GM19397 (cell line): ENCODE measurements around the gene FA2H.

ENCODE experiments used
- ATAC-seq: cut with Tn5 transposase; IDR thresholded peaks from one replicate; pipeline ENCODE4 v1.9.1; 2021; ENCODE audit warnings: mild to moderate bottlenecking, moderate library complexity; ENCODE audit not compliant: unreplicated experiment

FA2H gene

DNA sequence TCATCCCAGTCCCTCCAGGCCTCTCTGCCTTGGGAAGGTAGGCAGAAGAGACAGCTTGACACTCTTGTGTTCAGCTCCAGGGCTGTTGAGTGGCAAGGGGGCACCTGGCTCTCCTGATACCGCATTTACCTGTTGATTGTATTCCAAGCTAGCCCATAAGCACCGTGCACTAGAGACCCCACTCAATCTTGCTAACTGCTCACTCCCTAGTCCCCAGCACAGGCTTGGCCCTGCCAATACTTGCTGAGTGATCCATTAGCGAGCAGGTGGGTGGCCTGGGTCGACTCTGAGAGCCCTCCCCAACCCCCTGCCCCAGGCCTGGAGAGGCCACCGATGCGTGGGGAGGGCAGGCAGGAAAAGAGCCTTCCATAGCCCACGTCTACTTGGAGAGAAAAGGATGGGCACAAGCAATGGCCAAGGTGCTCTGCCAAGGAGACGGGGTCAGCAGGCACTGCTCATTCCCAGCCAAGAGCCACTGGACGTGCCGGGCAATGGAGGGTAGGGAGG is 29.5 kb downstream of the FA2H start:
- no peak for ATAC-seq

DNA sequence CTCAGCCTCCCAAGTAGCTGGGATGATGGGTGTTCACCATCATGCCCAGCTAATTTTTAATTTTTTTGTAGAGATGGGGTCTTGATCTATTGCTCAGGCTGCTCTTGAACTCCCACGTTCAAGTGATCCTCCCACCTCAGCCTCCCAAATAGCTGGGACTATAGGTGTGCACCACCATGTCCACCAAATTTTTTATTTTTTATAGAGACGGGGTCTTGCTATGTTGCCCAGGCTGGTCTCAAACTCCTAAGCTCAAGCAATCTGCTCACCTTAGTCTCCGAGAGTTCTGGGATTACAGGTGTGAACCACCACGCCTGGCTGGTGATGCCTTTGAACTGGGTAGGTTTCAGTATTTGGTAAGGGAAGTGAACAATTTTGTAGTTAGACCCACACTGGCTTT is 30.1 kb downstream of the FA2H start:
- ATAC-seq: no peak

DNA sequence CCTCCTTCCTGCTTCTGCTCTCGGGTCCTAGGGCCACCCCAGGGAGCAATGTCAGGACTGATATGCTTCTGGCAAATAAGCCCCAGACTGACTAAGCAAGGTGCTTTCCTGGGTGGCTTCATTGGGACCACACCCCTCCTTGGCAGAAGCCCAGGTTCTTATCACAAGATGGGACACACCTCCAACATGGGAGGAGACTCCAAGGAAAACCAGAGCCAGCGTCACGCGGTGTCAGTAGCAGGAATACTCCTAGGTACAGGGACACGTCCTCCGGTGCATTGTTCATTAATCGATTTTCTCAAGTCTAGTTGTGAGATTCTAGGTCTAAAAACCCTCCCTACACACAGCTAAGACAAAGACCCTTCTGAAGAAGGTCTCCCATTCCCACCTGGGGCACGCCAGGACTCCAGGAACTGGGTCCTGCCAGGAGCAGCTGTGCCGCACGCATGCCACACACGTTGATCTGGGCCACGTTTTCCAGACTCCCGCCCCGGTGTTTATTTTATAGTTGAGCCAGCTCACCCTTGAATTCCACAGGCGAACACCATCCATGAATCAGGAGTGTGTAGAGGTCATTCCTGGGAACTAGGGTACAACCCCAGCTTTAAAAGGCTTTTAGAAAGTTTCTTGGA is 30.8 kb downstream of the FA2H start:
- no peak for ATAC-seq

DNA sequence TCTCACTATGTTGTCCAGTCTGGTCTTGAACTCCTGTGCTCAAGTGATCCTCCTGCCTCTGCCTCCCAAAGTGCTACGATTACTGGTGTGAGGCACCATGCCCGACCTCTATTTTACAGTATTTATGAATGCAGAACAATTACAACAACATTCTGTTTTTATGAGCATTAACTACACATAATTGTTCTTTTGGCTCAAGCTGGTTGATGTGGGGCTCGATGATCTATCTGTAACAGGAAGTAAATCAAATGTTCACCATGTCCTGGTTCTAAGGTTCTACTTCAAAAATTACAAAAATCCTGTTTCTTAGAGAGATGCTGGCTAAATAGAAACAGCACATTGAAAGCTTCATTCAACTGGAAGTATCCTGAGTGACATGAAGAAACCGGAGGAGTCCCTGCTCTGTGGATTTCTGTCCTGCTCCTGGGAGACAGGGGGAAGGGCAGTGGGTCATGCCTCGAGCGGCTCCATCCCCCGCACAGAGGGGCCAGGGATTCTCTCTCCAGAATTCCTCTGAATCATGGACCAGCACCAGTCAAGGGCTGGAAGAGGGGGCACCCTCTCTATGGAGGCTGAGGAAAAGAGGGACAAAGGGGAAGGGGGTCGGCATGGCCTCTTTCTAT is 31.5 kb downstream of the FA2H start:
- ATAC-seq: no peak

DNA sequence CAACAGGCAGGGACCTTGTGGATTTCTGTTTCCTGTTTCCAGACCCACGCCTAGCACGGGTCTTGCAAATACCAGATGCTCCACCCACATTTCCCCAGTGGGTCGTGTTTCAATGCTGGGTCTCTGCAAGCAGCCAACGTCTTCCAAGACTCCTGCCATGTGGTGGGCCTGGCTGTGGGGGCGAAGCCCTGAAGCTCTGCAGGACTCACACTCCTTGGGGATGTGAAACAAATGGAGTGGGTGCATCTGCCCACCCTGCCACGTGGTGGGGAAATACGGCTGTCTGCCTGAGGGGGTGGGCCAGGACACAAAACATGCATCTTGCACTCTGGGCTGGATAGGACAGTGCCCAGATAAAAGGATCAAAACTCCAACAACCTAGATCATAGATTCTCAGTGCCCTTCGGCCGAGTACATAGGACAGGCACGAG is 32.6 kb downstream of the FA2H start:
- ATAC-seq: no peak

DNA sequence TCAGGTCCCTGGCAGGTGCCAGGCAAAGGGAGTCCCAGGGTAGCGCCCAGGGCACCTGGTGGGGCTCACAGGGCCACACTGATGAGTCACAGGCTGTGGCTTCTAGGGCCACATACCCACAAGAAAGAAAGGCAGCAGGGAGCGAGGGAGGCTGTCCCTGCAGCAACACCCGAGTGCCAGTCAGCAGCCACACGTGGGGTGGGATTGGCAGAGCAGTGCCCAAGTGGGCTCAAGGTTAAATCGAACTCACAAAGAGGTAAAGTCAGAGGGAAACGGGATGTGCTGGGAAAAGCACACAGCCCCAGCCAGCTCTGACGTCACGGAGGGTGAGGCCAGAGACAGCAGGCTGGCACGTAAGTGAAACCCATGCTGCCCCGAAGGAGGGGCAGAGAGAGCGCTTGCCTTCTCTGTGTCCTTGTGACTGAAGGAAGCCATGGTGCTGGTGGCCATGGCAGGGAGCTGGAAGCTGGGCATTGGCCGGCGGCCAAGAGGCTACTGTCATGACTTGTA is 33.8 kb downstream of the FA2H start:
- no peak for ATAC-seq

DNA sequence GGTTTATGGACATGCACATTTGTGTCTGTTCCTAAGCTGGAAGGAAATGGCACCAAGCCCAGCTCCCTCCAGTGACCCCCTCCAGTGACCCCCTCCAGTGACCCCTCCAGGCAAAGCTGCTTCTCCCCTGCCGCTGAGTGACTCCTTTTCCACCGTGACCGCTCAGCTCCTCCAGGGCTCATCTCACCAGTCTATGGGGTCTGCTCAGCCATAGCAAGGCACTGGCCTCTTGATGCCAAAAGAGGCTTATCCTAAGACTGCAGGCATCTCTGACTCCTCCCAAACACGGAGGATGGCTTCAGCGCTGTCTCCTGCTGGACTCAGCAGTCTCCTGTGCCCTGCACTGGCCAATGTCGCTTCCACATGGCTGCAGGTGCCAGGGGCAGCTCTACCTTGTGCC is 35.3 kb downstream of the FA2H start:
- ATAC-seq: no peak

DNA sequence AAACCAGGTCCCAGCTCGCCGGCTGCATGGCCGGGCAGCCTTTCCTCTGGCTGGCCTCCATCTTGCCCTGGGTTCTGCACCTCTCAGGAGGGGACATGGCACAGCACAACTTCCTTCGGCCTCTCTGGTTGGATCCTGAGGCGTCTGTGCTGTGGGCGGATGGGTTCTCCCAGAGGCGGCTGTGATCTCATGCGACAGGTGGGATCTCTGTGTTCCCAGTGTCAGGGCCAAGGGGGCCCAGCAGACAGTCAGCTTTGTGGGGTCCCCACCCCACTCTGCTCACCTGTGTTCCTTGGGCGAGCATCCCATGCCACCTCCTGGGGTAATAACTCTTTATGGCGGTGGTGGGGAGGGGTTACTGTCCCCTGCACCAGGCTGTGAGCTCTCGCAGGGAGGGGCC is 35.8 kb downstream of the FA2H start:
- no peak for ATAC-seq

DNA sequence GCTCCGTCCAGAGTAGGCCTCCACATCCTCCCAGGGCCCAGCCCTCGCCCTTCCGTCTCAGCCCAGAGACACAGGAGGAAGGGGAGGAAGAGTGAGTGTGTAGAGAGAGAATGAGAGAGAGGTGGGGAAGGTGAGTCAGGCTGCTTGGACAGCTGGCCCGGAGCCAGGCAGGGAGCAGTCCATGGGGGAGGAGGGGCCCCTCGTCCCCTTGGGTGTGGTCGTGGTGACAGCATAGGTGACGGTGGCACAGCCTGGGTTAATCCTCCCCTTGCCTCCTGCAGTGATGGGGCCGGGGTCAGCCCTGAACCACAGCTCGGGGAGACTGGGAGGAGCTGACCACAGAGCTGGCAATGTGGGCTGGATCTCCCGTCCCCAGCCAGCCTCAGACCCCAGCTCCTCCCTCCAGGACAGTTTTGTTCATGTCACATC is 36.5 kb downstream of the FA2H start:
- ATAC-seq: no peak

DNA sequence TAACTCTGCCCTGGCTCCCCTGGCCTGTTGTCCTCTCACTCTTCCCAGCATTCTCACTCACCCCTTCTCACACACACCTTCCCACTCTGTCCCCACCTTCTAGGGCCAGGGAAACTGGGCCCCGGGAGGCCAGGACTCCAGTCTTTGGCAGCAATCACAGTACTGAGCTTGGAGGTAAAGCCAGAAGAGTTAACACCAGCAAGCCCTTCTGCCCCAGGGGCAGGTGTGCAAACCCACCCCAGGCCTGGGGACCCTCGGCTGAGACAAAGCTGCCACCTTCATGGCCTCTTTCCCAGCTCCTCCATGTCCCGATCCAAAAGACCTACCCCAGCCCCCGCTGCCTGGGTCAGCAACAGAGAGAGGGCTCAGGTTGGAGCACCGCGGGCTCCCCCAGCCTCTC is 37.1 kb downstream of the FA2H start:
- no peak for ATAC-seq

DNA sequence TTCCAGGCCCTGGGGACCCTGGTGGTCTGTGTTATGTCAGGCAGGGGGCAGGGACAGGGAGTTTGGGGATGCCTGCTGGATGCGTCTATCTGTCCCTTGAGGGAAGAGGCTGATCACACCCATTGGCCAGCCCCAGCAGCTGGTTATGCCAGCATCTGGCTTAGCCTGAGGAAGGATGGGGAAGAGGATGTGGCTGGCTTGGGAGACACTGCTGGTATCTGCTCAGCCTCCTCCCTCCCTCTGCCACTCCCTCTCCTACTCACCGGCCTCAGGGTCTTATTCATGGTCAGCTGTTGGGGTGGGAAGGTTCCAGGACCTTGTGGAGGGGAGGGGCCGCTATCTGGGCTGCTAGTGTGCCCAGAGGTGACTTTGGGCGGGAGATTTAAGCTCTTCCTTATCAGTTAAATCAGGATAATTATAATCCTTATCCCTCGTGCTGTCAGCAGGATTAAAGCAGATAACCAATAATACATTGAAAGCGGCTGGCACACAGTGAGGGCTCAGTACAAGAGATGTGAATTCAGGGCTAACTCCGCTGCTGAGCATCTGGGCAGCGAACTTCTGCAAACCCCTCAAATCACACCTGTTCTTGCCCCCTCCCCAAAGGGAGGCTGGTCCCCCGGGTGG is 38.0 kb downstream of the FA2H start:
- ATAC-seq: no peak

DNA sequence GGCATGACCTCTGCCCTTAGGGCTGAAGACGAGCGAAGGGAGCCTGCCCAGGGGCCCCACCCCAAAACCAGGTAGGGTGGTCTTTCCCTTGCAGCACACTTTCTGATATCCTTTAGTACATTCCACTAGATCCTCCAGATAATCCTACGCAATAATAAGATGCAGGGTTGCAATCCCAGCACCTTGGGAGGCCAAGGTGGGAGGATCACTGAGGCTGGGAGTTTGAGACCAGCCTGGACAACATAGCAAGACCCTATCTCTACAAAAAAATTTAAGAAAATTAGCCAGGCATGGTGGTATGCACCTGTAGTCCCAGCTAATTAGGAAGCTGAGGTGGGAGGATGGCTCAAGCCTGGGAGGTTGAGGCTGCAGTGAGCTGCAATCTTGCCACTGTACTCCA is 39.1 kb downstream of the FA2H start:
- no peak for ATAC-seq

DNA sequence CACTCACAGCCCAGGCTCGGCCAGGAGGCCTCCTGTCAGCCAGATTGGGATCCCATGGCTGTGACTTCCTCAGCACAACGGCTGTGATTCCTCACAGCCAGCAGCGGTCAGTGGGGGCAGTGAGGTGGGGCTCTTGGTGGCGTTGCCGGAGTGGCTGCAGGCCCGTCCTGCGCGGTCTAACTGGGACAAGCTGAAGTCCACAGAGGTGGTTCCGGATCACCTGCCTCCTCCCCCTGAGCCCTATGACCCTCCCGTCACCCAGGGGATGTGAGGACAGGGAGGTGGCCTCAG is 39.5 kb downstream of the FA2H start:
- ATAC-seq: no peak

DNA sequence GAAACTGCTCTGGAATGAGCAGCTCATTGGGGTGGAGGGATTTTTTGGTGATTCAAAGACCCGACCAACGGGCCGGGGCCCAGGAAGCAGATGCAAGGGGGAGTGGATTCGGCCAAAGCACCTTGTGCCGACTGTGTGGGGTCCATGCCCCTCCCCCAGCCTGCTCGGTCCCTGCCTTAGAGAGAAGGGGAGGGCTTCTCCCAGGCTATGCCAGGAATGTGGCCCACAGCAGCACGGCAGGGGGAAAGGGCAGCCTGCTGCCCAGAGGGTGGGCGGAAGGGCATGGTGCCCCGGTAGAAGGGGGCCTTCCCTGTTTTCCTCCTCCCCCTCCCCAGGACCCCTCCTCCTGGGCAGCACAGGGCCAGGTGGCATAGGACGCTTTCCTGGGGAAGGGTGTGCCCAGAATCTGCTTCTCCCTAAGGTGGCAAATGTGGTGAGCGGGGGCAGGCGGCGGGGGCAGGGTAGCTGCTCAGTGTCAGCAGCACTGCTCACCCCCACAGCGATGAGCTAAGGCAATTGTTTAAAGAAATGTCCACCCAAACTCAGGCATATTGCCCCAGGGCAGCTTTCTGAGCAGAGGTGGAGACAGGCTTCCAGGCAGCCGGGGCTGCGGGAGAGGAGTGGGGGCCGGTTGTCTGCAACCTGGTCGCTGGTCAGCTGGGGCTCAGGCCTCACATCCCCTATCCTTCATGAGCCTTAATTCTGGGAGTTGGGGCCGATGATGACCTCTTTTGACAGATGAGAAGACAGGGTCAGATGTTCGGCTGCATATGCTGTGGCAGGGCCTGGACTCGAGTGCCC is 40.1 kb downstream of the FA2H start:
- no peak for ATAC-seq

DNA sequence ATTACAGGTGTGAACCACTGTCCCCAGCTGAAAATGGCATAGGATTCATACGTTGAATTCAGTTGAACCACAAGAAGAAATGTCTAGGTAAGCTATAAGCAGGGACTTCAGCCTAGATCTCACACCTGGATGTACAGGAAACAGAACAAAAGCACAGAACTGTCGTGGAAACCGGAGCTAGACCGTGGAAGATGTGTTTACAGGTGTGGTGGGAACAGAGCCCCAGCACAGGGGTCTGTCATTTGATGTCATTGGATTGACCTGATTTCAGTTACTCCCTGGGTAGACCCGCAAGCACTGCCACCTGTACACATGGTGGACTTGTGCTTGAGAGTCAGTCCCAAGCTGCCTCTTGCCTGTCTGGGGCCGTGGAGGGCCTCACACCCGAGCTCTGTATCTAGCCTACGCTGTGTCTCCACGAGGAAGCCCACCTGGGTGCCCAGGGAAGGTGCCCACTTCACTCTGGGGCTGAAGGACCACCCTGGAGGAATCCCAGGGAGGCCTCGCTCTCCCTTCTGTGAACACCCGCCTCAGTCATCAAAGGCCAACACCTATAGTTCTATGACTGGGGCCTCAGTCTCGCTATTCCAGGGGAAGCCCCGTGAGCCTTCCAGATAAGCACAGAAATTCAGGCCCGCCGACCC is 41.8 kb downstream of the FA2H start:
- ATAC-seq: no peak

DNA sequence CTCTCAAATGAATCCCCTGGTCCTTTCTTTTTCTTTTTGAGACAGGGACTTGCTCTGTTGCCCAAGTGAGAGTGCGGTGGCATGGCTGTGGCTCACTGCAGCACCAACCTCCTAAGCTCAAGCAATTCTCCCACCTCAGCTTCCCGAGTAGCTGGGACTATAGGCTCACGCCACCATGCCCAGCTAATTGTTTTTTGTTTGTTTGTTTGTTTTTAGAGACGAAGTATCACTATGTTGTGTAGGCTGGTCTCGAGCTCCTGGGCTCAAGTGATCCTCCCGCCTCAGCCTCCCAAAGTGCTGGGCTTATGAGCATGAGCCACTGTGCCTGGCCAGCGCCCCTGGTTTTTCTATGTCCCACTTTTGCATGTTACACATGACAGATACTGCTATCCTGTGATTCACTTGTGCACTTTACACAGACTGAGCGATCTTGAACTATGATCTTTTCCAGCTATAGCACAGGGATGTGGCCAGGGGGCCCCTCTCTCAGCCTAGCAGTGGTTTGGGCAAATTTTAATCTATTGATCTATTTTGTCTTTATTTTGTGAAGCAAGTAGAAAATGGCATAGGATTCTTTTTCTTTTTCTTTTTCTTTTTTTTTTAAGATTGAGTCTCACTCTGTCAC is 42.7 kb downstream of the FA2H start:
- no peak for ATAC-seq

DNA sequence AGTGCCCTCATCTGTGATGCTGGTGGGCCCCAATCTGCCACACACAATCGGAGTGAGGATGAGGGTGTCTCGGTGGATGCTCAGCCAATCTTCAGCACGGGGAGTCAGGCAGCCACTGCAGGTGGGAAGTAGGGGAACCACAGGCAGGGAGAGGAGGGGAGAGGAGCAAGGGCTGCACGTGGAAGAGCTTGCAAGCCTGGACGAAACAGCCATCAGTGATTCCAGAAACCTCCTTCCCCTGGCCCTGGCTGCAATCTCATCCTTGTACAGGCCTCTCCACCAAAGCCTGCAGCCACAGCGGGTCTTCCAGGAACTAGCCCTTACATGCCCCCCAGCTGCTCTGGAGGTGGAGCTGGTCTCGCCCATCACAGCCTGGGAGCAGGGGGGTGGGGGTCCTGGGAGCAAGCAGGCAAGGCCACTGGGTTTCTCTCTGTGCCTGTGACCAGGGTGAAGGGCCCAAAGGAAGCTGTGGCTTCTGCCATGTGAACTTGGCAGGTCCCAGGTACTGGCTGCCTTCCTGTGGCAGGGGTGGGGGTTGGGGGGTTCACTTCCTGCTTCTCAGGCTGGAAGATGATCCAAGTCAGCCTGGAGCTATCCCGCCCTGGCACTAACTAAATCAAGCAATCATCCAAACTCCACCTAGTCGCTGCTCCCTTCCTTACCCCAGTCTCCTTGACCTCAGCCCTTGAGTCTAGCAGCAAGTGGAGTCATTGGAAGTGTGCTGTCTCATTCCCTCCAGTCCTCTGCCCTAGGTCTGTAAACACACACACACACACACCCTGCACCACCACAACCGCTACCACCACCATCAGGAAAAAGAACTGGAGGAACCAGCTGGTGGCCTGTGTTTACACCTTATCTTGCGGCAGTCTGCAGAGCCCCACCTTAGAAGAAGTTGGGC is 44.6 kb downstream of the FA2H start:
- ATAC-seq: no peak

DNA sequence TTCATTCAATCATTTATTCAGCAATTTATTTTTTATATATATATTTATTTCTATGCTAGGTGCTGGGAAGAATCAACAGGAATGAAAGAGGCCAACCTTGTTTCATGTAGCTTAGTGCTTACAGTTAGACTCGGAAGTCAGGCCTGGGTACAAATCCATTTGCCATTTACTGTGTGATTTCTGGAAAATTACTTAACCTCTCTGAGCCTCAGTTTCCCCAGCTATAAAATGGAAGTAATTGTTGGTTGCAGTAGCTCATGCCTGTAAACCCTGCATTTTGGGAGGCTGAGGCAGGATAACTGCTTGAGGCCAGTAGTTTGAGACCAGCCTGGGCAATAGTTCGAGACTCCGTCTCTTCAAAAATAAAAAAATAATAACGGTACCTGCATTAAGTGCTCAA is 46.7 kb downstream of the FA2H start:
- no peak for ATAC-seq

DNA sequence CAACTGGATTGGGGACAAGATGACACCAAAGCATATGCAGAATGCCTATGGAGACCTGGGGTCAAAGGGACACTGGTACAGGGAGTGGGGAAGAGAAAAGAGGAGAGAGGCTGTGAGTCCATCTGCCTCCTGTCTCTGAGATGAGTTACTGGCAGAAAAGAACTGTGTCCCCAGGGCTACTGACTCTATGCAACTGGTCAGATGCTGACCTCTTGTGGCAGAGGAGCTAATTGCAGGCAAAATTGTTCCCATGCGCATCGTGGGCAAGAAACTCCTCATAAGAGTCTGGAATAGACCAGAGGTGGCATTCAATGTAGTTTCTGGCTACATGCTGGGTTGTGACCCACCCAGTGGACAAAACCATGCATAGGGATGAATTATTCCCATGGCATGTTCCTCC is 47.9 kb downstream of the FA2H start:
- ATAC-seq: no peak
